ENCODE data around the gene CHAT. TPM values are rescaled to one million over a fixed set of nuclear protein-coding genes. Genes with fewer than 3 reads are reported as not detected.

The CHAT gene
- polyA plus RNA-seq (ENCODE audit: insufficient read length in 3 of 3): under 1 TPM in 1 of 3 donors, not detected in 2; 0.06 TPM
- long read RNA-seq, donor 1: 0 reads
- long read RNA-seq, donor 2: 0 reads
- long read RNA-seq, donor 3: 0 reads
- long read RNA-seq, donor 4: 0 reads
- long read RNA-seq, donor 5: 0 reads
- long read RNA-seq, donor 6: 0 reads
- long read RNA-seq, donor 7: 0 reads
- long read RNA-seq, donor 8: 0 reads
- long read RNA-seq, donor 9: 0 reads
- long read RNA-seq, donor 10: 0 reads
- long read RNA-seq, donor 11: 0 reads
- long read RNA-seq, donor 12: 0 reads
- long read RNA-seq, donor 13: 0 reads
- long read RNA-seq, donor 14: 0 reads
- long read RNA-seq, donor 15: 0 reads
- long read RNA-seq, donor 16: 0 reads

DNA sequence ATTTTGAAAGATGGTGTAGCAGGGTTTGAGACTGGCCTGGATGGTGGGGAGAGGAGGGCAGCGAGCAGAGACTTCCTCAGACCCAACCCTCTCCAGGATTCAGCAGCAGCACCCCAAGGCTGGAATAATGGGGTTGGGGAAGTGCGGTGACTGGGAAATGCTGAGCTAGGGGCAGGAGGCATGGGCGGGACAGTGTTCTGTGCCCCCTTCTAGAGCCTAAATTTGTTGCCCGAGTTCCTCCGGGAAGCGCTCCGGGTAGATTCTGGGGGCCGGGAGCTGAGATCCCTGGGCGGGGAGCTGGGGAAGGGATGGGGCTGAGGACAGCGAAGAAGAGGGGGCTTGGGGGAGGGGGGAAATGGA lies at the start of gene CHAT:
CHAT (plus strand) TSS at position 156 of the 360 bp plus-strand sequence; CDS start at position 309, 153 bp downstream.
- DNase-seq: no peak

DNA sequence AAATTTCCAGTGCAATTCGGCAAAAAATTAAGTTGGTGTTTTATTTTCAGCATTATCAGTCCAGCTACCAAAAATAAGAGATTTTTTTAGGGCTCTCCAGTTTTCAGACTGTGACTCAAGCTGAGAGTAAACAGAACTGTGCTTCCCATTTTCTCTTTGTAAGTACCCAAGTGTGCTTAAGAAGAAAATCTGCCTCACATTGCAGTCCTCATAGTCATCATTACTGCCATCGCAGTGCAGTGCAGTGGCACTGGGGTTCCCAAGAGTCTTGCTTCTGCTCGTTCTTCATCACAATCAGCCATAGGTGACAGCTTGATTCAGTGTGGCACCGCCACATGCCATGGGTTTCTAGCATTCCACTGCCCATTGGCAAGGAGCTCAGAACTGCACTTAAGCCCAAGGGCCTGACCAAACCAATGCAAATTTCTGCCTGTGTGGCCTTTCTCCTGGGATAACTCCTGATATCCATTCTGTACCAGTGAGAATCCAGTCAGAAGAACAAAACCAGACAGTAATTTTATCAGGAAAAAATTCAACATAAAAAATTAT lies 49.3 kb upstream of the CHAT start:
- DNase-seq: no peak

- DNase-seq: no peak
These were observed 46.0 kb upstream of the CHAT start for GRCh38 chr10:49567810-49568209.

DNA sequence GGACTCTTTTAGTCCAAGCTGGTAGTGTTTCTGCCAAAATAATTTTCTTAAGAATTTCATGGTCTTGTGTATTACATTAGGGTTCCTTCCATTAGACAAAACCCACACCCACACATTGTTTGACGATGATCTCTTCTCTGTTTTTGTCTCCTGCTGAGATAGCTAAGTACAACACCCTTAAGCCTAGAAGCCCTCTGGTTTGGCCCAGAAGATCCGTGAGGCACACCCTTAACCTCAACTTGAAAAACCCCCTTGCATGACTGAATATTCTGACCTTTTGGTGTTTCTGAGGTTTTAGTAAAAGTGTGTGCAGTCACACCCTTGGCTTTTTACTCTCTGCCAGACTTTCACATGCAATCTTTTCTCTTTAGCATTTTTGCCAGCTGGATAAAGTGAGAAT lies 45.6 kb upstream of the CHAT start:
- DNase-seq: no peak

- no peak for DNase-seq
These were observed 44.7 kb upstream of the CHAT start for GRCh38 chr10:49569031-49569631.

GRCh38 chr10:49571388-49571787 lies 42.4 kb upstream of the CHAT start:
- no peak for DNase-seq

GRCh38 chr10:49572594-49573114 lies 41.2 kb upstream of the CHAT start:
- no peak for DNase-seq

DNA sequence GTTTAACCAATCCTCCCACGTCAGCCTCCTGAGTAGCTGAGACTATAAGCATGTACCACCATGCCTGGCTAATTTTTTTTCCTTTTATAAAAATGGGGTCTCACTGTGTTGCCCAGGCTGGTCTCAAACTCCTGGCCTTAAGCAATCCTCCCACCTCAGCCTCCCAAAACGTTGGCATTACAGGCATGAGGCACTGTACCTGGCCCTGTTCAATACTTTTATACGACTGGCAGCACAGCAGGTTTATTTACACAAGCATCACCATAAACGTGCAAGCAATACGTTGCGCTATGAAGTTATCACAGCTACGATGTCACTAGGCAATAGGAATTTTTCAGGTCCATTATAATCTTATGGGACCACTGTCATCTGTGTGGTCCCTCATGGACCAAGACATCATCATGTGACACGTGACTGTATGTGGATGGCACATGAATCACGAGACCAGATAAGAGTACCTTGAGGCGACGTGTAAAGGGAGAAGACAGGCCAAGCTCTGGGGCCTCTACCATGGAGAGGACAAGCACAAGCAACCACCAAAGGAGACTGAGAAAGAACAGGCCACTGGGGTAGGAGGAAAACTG lies 38.3 kb upstream of the CHAT start:
- DNase-seq: no peak

GRCh38 chr10:49577182-49577925 lies 36.5 kb upstream of the CHAT start:
- DNase-seq: no peak

- no peak for DNase-seq
These were observed 35.4 kb upstream of the CHAT start for GRCh38 chr10:49578392-49578791.

- no peak for DNase-seq
These were observed 34.2 kb upstream of the CHAT start for GRCh38 chr10:49579621-49580020.

- DNase-seq: no peak
These were observed 28.4 kb upstream of the CHAT start for GRCh38 chr10:49585387-49585786.

GRCh38 chr10:49587981-49588380 lies 25.9 kb upstream of the CHAT start:
- DNase-seq: no peak

GRCh38 chr10:49592726-49593563 lies 20.9 kb upstream of the CHAT start:
- peak; percentile 36 for DNase-seq

DNA sequence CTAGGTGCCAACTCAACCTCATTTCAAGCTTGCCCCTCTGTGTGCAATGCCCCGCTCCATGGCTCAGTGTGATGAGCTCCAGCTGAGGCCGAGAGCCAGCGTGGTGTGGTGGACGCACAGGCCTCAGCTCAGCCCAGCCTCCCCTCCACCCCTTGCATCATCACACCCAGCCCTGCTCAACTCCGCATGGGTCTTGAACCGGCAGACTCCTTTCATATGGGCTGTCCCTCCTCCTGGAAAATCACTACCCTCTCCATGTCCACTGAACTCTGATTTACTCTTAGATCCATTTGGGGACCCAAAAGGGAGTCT lies 20.3 kb upstream of the CHAT start:
- DNase-seq: no peak

- DNase-seq: no peak
These were observed 19.8 kb upstream of the CHAT start for GRCh38 chr10:49593998-49594397.

- peak; percentile 54 for DNase-seq
These were observed 19.2 kb upstream of the CHAT start for GRCh38 chr10:49594594-49594993.

GRCh38 chr10:49595003-49595712 lies 18.7 kb upstream of the CHAT start:
- DNase-seq: no peak

DNA sequence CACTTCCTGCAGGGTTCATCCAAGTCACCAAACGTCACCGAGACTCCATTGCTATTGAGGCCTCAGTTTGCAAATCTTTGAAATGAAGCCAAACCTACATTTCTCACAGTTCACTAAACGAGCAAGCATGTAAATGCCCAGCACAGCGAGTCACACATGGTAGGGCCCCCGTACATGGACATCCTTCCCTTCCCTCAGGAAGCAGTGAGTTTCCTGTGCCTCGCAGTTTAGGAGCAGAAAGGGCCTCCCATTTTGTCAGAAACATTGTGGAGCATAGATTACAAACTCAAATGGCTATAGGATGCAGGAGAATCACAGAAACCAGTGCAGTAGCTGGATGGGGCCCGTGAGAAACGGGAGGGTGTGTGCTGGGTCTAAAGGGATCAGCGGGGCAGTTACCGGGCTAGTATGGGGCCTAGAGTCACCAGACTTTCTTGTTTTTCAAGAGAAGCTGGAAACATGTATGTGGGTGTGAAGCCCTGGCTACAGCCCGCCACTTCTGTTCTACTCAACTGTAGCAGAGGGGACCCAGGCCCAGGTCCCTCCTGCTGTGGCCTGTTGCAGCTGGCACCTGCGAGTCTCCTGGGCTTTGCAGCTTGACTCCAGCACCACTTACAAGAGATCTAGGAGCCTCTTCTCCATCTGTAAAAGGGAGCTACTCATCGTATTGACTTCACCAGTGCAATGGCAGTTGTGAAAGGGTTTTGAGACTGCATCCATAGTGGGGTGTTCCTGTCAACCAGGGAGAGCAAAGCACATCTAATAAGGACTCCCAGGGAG lies 17.9 kb upstream of the CHAT start:
- DNase-seq: no peak

GRCh38 chr10:49596493-49596809 lies 17.4 kb upstream of the CHAT start:
- no peak for DNase-seq
